HG02678 (cell line): ENCODE measurements around the gene ENO3.
A peak's percentile ranks its signal among the peaks of the same experiment; 100 is the strongest.

Experiments used
- ATAC-seq: cut with Tn5 transposase; IDR thresholded peaks from one replicate; pipeline ENCODE4 v1.9.1; 2021; ENCODE audit warnings: mild to moderate bottlenecking, moderate library complexity; ENCODE audit not compliant: unreplicated experiment

ENO3 gene

GRCh38 chr17:4936436-4936835 lies 14.5 kb upstream of the ENO3 start:
- ATAC-seq: no peak

GRCh38 chr17:4937553-4937952 lies 13.4 kb upstream of the ENO3 start:
- ATAC-seq: no peak

DNA sequence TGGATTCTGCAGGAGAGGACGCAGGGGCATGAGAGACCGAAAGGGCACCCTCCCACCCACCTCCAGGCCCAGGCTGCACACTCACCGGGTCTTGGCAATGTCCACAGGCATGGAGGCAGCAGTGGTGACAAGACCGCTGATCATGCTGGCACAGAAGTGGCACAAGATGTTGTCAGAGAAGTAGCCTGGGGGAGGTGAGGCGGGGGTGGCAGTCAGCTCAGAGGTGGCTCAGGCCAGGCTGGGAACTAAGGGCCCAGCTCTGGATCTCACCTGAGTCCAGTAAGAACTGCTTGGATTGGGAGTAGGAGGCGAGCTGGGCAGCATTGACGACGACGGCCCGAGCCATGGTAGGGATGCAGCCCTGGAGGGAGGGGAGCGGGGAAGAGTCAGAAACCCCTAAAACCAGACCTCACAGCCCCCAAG lies 12.8 kb upstream of the ENO3 start:
- no peak for ATAC-seq

DNA sequence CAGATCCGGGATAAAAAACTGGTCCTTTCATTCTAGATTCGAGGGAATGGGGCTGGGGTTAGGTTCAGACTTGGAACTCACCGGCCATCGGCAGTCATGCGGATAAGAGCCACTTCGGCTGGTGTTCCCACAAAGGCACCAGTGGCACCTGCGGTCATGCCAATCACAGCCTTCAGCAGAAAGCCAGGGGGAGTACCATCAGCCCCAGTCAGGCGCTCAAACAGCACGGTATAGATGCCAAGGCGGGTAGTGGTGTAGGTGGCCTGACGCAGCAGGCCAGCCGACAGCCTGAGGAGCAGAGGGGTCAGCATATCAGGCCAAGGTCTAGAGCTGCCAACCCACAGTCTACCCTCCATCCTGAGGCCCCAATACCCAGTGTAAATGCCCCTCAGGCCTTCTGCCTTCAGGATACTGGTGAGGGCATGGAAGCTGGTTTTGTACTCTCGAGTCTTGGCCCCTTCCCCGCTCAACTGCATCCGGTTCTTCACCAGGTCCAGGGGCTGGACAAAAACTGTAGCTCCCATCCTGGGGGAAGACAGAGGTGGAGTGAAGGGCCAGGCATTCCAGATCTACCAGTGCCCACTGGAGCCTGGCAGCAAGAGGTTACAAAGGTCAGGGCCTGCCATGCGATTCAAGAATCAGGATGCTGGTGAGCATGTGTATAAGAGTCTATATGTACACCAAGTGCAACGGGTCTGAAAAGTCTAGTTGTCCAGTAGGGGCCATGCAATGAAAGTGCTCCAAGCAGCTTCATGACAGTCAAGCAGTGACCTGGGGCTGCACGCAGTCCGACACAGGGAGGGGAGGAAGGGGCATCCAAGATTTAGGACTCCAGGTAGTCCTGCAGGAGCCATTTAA lies 12.0 kb upstream of the ENO3 start:
- ATAC-seq: no peak

- ATAC-seq: peak; percentile 4
These were observed 11.4 kb upstream of the ENO3 start for GRCh38 chr17:4939546-4939795.

DNA sequence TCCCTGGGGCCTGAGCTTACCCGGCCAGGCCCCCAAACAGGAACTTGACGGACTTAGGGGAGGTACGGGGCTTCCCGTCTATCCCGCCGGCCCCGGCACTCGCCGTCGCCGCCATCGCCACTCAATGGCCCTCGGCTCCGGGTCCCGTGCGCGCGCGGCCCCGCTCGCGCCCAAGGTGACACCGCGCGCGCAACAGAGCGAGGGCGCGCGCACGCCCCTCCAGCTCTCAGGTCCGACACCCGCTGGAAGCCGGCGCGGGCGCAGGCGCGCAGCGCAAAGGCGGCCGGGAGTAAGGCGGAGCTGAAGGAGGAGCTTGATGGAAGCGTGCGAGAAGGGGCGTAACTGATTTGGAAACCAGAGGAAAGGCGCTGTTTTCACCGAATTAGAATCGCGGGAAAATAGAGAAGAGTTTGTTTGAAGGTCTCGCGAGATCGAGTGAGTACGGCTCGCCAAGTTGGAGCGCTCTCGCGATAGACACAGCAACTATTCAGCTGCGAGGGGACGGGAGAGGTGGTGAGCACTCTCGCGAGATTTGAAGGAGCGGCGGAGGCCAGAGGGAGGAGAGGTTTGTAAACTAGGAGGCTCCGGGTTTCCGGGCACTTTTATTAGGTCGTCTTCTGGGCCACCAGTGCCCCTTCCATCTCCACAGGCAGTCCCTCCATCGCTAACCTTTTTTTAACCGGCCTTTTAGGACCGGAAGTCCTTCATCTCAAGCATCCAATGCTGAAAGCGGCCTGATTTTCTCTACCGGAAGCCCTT lies 10.9 kb upstream of the ENO3 start, which contains the start of the genes RNF167 and SLC25A11:
Gene RNF167 (plus strand): TSS at position 473 of the 759 bp plus-strand sequence. CDS start 642 bp downstream, outside the sequence.
Gene SLC25A11 (minus strand): TSS at position 251 of the 759 bp plus-strand sequence. CDS start 136 bp downstream, at position 115.
- ATAC-seq: peak; percentile 77

DNA sequence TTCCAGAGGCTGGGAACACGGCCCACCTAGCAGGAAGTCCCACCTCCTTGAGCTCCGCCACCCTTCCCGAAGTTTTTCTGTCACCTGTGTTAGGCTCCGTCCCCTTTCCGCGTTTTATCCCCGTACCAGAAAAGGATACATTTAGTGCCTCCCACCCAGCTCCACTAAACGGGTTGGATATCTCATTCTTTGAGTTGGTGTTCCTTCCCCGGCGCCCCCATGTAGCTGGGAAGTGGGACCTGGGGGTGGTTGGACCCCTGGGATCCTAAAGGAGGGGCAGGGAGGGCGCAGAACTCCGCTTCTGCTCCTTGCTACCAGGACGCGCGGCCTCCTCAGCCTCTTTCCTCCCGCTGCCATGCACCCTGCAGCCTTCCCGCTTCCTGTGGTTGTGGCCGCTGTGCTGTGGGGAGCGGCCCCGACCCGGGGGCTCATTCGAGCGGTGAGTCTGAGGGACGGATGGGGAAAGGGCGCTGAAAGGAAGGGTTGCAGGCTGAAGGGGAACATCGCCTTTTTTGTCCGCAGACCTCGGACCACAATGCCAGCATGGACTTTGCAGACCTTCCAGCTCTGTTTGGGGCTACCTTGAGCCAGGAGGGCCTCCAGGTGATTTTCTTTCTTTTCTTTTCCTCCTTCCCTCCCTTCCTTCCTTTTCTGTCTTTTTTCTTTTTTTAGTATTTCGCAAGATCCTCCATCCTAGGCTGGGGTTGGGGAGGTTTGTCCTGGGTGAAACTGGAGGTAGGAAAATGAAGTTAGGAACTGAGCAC lies 10.2 kb upstream of the ENO3 start:
- no peak for ATAC-seq

DNA sequence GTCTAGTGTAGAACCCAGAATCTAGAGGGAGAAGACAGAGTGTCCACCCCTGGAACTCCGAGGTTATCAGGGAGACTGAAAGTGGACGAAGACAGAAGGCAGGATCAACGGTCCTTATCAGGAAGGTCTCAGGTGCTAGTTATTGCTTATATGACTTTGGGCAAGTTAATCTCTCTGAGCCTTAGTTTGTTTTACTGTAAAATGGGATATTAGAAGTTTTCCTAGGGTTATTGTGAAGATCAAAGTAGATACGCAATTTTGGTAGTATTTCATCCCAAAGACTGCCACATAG lies 9.7 kb upstream of the ENO3 start:
- no peak for ATAC-seq

- no peak for ATAC-seq
These were observed 8.0 kb upstream of the ENO3 start for GRCh38 chr17:4942760-4943508.

- ATAC-seq: no peak
These were observed 6.8 kb upstream of the ENO3 start for GRCh38 chr17:4944163-4944553.

GRCh38 chr17:4944554-4945175 lies 6.3 kb upstream of the ENO3 start:
- ATAC-seq: no peak

GRCh38 chr17:4945176-4945943 lies 5.6 kb upstream of the ENO3 start:
- no peak for ATAC-seq

DNA sequence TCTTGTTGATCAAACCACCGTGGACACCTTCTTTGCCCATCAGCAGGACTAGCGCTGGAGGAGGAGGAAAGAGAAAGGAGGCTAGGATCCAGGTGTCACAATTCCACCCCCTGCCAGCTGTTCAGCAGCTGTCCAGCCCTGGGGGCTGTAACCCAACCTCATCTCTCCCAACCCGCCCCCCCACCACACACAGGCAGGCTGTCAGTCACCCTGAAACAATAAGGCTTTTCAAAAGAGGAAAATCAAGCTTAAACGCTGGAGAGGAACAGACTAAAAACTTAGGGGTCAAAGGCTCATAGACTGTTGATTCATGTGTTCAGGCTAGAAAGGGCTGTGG lies 5.0 kb upstream of the ENO3 start:
- no peak for ATAC-seq

DNA sequence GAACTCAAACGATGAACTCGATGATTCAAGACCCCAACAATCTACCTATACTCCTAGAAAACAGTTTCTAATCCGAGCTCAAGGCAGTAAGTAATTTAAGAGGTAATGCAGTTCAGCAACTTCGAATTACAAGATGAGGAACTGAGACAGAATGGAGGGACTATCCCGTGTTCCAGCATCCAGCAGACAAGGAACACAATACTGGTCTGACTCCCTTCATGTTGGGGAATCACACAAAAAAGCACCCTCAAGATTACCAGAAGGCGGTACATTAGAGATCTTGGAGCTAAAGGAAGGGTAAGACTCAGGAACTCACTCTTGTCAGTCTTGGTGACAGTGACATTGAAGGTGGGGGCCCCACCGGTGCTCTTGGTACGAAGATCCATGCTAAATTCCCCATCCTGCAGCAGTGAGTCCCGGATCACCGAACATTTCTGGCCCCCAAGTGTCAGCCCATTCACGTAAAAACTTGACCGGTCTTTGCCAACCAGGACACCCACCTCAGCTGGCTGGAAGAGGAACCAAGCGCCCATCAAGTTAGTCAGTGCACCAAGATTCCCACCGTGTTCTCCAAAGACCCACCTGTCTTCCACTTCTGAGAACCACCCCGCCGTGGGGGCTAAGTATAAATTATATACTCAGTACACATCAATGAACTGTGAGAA lies 4.5 kb upstream of the ENO3 start:
- ATAC-seq: no peak

DNA sequence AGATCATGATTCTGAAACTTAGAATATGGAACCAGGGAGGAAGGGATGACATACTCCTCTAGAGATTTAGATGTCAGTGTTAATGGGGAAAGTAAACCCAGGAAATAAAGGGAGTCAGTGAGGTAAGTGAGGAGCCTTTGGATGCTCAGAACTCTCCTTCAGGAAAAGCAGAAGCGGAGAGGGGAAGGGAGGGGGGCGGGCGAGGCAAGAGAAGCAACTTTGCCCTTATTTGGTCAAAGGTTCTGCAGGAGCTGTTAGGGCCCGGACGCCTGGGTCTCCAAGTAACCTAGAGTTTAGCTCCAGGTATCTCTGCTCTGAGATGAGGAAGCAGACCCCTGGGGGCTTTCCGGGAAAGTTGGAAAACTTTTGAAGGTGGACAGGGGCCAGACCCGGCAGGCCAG lies 3.9 kb upstream of the ENO3 start:
- no peak for ATAC-seq

DNA sequence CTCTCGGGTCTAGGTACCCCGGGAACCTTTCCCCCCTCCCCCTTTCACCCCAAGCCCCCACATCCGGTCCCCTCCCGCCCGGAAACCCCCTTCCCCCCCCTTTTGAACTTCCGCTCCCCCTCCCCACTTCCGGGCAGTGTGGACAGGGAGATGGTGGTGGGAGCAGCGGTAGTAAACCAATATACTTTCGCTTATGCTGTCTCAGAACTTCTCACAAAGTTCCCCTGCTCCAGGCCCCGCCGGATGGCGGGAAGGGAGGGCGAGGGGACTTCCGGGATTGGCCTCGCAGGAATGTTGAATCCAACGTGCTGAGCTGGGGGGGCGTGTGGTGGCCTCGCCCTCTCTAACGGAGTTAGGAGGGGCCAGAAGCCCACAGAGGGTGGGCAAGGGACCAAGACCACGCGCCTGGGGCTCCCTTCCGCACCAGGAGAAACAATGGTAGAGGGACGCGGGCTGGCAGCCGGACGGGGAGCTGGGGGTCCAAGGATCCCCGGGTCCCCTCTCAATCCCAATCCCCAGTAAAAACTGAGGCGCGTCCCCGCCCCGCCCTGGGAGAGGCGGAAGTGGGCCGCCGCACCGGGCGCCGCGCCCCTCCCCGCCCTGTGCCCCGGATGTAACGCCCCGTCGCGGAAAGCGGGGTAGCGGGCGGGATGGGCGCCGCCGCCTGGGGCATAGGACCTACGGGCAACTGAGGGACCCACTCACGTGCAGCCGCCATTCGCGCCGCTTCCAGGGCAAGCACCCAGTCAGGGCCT lies 3.3 kb upstream of the ENO3 start:
- ATAC-seq: no peak

- peak; percentile 25 for ATAC-seq
These were observed 2.6 kb upstream of the ENO3 start, which contains the start of gene PFN1 for GRCh38 chr17:4948166-4948930. TSS of gene PFN1 (minus strand) at chr17:4948530. CDS start at chr17:4948394, 136 bp downstream.

DNA sequence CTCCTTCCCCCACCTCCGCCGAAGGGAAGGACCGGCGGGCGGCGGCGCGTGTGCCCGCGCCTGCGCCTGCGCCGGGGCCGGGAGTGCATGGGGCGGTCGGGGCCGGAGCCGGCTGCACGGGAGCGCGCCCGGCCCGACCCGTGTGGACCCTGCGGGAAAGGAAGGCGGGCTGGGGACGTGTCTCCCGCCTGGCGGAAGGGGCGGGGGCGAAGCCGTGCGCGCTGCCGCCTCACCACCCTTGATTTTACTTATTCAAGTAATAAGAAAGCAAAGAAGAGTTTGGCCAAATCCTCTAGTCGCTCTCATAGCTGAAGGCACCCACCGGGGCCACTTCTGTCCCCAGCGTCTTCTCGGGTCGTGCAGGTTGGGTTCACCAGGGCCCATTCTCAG lies 2.0 kb upstream of the ENO3 start:
- ATAC-seq: peak; percentile 39
